SU-DHL-6 (cell line): ENCODE results near the gene MARCHF4.

Source experiments
- H2AFZ ChIP-seq: fragments of 200-600 bp; sonication (generic); 2 replicates; pipeline ENCODE4 v1.6.1; 2014; ENCODE audit warnings: low read depth, mild to moderate bottlenecking, moderate library complexity, mixed read lengths, antibody characterized with exemption, low read length; ENCODE audit not compliant: severe bottlenecking
- H3F3A ChIP-seq: fragments of 200-600 bp; shearing (Covaris generic); 2 replicates; pipeline ENCODE4 v1.6.0; 2016; ENCODE audit warnings: antibody characterized with exemption, mild to moderate bottlenecking; ENCODE audit not compliant: insufficient read depth
- H3K27ac ChIP-seq: fragments of 200-600 bp; sonication (generic); 2 replicates; pipeline ENCODE4 v1.5.1; 2016; ENCODE audit warnings: low read depth, mild to moderate bottlenecking, low read length, moderate library complexity, mixed read lengths
- H3K27me3 ChIP-seq: fragments of 200-600 bp; sonication (generic), shearing (Covaris generic); 2 replicates; pipeline ENCODE4 v1.6.0; 2014; ENCODE audit warnings: mild to moderate bottlenecking, low read length
- H3K36me3 ChIP-seq: fragments of 200-600 bp; sonication (generic); 2 replicates; pipeline ENCODE4 v1.6.1; 2014; ENCODE audit warnings: mild to moderate bottlenecking, low read length, mixed read lengths
- H3K4me2 ChIP-seq: fragments of 300-600, 200-600 bp; shearing (Covaris generic), sonication (generic); 2 replicates; pipeline ENCODE4 v1.6.0; 2014; ENCODE audit warnings: low read length, low read depth, mild to moderate bottlenecking; ENCODE audit not compliant: poor library complexity, severe bottlenecking
- H3K4me3 ChIP-seq: fragments of 200-600 bp; sonication (generic); 2 replicates; pipeline ENCODE4 v1.5.1; 2014; ENCODE audit warnings: antibody characterized with exemption, low read length, mild to moderate bottlenecking, mixed read lengths; ENCODE audit not compliant: insufficient read depth, poor library complexity, severe bottlenecking
- H3K79me2 ChIP-seq: fragments of 200-600 bp; sonication (generic); 2 replicates; pipeline ENCODE4 v1.6.1; 2014; ENCODE audit warnings: mild to moderate bottlenecking, low read length, moderate library complexity; ENCODE audit not compliant: insufficient read depth
- H3K9ac ChIP-seq: fragments of 200-600 bp; sonication (generic); 2 replicates; pipeline ENCODE4 v1.7.0; 2014; ENCODE audit warnings: mild to moderate bottlenecking, low read length
- H3K9me2 ChIP-seq: fragments of 200-600 bp; sonication (generic); replicated peaks from 2 replicates; pipeline ENCODE4 v1.6.1; 2014; ENCODE audit warnings: low read length; ENCODE audit not compliant: insufficient read depth
- H3K9me3 ChIP-seq: fragments of 200-600 bp; sonication (generic); 2 replicates; pipeline ENCODE4 v1.6.1; 2014; ENCODE audit warnings: low read length, mixed read lengths; ENCODE audit not compliant: insufficient read depth
- H4K20me1 ChIP-seq: fragments of 200-600 bp; sonication (generic); 2 replicates; pipeline ENCODE4 v1.6.1; 2014; ENCODE audit warnings: low read depth, mild to moderate bottlenecking, antibody characterized with exemption, low read length, moderate library complexity, mixed read lengths
- EZH2phosphoT487 ChIP-seq: fragments of 200-600 bp; sonication (generic), shearing (Covaris generic); conservative IDR thresholded peaks from 2 replicates; pipeline ENCODE4 v1.6.1; 2018; ENCODE audit warnings: mild to moderate bottlenecking, antibody characterized with exemption, low read length, moderate library complexity, mixed read lengths
- TF ChIP-seq, protein P1 (sequence below): fragments of 200-600 bp; sonication (generic); IDR thresholded peaks from one replicate; pipeline ENCODE4 v1.5.1; 2017; ENCODE audit warnings: antibody characterized with exemption, mild to moderate bottlenecking, low read length, moderate library complexity; ENCODE audit not compliant: insufficient read depth, poor library complexity, severe bottlenecking

The MARCHF4 gene

DNA sequence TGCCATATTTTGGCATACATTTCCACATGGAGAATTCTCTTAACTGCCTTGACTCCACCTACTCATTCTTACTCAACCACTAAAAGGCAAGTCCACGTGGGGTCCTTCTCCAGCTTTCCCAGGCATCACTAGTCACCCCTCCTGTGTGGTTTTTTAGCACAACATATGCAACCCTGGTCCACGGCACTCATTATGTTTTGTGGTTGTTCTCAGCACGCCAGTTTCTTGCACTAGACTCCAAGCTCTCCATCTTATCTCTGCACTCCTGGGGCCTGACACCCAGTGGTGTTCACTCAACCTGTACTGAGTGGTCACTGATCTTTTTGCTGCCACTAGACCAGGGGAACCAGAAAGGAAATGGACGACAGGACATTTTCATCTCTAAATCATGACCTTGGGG, 18.0 kb downstream of the MARCHF4 start:
- Histone ChIP-seq H3K27ac (no peak overlapping the region), H3K4me3 (no peak overlapping the region), H3F3A (no peaks in the 10 kb centered on the region), H3K27me3 (no peaks in the 10 kb centered on the region), H3K4me2 (no peak overlapping the region), H2AFZ (no peak overlapping the region), H3K36me3 (no peaks in the 10 kb centered on the region), H3K9me2 (no peaks in the 10 kb centered on the region), H3K9ac (no peak overlapping the region), H4K20me1 (no peaks in the 10 kb centered on the region), H3K9me3 (no peaks in the 10 kb centered on the region), H3K79me2 (no peaks in the 10 kb centered on the region)
- no peak for TF ChIP-seq EZH2phosphoT487
- TF ChIP-seq, protein P1, sequence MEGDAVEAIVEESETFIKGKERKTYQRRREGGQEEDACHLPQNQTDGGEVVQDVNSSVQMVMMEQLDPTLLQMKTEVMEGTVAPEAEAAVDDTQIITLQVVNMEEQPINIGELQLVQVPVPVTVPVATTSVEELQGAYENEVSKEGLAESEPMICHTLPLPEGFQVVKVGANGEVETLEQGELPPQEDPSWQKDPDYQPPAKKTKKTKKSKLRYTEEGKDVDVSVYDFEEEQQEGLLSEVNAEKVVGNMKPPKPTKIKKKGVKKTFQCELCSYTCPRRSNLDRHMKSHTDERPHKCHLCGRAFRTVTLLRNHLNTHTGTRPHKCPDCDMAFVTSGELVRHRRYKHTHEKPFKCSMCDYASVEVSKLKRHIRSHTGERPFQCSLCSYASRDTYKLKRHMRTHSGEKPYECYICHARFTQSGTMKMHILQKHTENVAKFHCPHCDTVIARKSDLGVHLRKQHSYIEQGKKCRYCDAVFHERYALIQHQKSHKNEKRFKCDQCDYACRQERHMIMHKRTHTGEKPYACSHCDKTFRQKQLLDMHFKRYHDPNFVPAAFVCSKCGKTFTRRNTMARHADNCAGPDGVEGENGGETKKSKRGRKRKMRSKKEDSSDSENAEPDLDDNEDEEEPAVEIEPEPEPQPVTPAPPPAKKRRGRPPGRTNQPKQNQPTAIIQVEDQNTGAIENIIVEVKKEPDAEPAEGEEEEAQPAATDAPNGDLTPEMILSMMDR: no peak

DNA sequence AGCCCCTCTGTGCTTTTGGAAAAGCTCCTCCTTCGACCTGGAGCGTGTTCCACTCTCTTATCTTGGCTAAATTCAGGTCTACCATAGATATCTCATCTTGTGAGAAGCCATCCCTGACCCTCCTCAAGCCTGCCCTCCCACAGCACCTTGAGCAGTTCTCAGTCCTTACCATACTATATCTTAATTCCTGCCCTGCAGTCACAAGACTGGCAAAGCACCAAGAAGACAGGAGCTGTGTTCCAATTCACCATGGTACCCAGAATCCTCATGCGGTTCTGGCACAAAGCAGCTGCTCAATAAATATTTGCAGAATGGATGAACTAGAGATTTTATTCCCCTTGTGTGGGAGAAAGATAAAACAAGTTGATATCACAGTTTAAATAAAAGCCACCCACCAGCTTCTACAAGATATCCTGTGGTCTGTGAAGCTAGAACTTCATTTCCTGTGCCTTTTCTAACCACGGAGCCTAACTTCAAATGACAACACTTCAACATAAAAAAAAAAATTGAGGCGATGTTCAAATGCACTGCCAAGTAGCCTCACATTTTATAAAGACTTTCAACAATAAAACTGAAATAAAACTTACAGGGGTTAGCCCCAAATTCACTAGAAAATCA, 19.5 kb downstream of the MARCHF4 start:
- Histone ChIP-seq H3K27ac (no peak overlapping the region), H3K4me2 (no peak overlapping the region), H3K9me3 (no peaks in the 10 kb centered on the region), H4K20me1 (no peaks in the 10 kb centered on the region), H3K9ac (no peak overlapping the region), H3K79me2 (no peaks in the 10 kb centered on the region), H3K27me3 (no peaks in the 10 kb centered on the region), H2AFZ (no peak overlapping the region), H3K4me3 (no peak overlapping the region), H3K9me2 (no peaks in the 10 kb centered on the region), H3F3A (no peaks in the 10 kb centered on the region), H3K36me3 (no peaks in the 10 kb centered on the region)
- TF ChIP-seq, protein P1: no peak

DNA sequence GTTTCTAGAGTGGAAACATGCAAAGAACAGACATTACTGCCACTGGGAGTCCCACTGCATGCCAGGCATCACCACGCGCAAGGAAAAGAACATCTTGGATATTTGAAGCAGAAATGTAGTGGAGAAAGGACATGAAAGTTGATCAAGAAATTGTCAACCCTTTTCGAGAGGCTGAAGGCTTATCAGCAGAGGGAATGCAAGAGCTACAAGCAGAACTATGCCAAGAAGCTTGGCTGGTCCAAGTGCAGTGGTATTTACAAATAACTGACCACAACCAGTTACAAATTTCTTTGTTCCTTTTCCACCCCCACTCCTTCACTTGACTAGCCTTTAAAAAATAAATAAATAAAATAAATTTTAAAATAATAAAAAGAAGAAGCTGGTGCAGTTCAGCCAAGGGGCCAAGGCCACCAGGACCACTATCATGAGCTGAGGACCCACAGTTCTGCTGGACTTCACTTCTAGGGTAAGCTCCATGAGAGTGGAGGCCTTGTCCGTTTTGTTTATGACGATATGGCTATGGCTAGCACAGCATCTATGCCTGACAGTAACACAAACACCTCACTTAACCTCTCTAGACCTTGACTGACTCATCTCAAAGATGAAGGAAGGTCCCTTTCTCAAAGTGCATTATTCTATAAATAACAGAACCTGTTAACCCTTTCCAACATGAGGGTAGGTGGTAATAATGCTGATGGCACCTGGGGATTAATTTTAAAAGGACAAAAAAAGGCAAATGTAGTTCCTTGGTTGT, 20.9 kb downstream of the MARCHF4 start:
- no peaks in the 10 kb centered on the region for H3F3A ChIP-seq
- H3K4me3 ChIP-seq: no peak overlapping the region
- H2AFZ ChIP-seq: no peak overlapping the region
- no peak overlapping the region for H3K4me2 ChIP-seq
- H3K27ac ChIP-seq: no peak overlapping the region
- TF ChIP-seq EZH2phosphoT487: no peak
- TF ChIP-seq, protein P1: no peak
- H3K36me3 ChIP-seq: no peaks in the 10 kb centered on the region
- no peak overlapping the region for H3K9ac ChIP-seq
- no peaks in the 10 kb centered on the region for H3K9me3 ChIP-seq
- H4K20me1 ChIP-seq: no peaks in the 10 kb centered on the region
- H3K9me2 ChIP-seq: no peaks in the 10 kb centered on the region
- H3K27me3 ChIP-seq: no peaks in the 10 kb centered on the region
- H3K79me2 ChIP-seq: no peaks in the 10 kb centered on the region
